HCT116 (cell line): ENCODE measurements around the gene FLRT1. TPM values are rescaled to one million over a fixed set of nuclear protein-coding genes. Genes with fewer than 3 reads are reported as not detected.

Experiments
- ATAC-seq: fragments of 200-7000 bp; cut with Tn5 transposase; 2 replicates; pipeline ENCODE4 v1.9.1; 2020; ENCODE audit warnings: mild to moderate bottlenecking, moderate library complexity
- BruUV-seq: library from RNA; stranded (reverse); fragments of 400-500 nt; replicated peaks from 2 replicates; lab custom pipeline; 2021; lab: Mats Ljungman, UMichigan
- CTCF ChIA-PET: fragments of 300-600 bp; sonication (Branson Sonifier 250); formaldehyde crosslinking; loops from one replicate; lab custom pipeline; 2021; ENCODE audit warnings: antibody characterized with exemption; lab: Charles Lee
- POLR2A ChIA-PET: fragments of 300-600, 350-600 bp; sonication (Branson Sonifier 250); formaldehyde crosslinking; loops from one replicate; lab custom pipeline; 2021; ENCODE audit warnings: antibody characterized with exemption; lab: Charles Lee
- RAD21 ChIA-PET, 2 experiments: fragments of 300-600 bp; sonication (Branson Sonifier 250); formaldehyde crosslinking; loops; one replicate each; lab custom pipeline; 2023; ENCODE audit warnings: low total read pairs in 2 of 2; ENCODE audit not compliant: uncharacterized antibody in 2 of 2, unreplicated experiment in 2 of 2, low non-redundant PET in 1 of 2; lab: Charles Lee
- DNase-seq: peaks from one replicate; pipeline ENCODE4 v3.0.0-alpha.2; 2010; ENCODE audit warnings: low read depth, low spot score
- H2AFZ ChIP-seq: fragments of 200-600 bp; shearing (Covaris generic), sonication (generic); 2 replicates; pipeline ENCODE4 v1.6.1; 2017; ENCODE audit warnings: low read depth, mixed run types, mixed read lengths, antibody characterized with exemption, low read length; ENCODE audit not compliant: poor library complexity, severe bottlenecking
- H3K27ac ChIP-seq: 2 replicates; pipeline ENCODE4 v1.5.1; 2012; ENCODE audit warnings: low read depth, low read length
- H3K27me3 ChIP-seq: fragments of 200-600 bp; sonication (generic); 2 replicates; pipeline ENCODE4 v1.6.1; 2016; ENCODE audit warnings: mixed run types, low read length, mixed read lengths; ENCODE audit not compliant: insufficient read depth
- H3K36me3 ChIP-seq, 2 experiments: fragments of 200-500 bp in 1 of 2; fragments of 200-600 bp in 1 of 2; sonication (Bioruptor generic) in 1 of 2; sonication (generic) in 1 of 2; 2 replicates each; pipeline versions ENCODE4 v1.5.1 to v1.6.1; 2014 to 2016; ENCODE audit warnings: low read length in 2 of 2, inconsistent platforms in 1 of 2, mixed read lengths in 1 of 2, mixed run types in 1 of 2; ENCODE audit not compliant: insufficient read depth in 2 of 2, control insufficient read depth in 1 of 2
- H3K4me1 ChIP-seq, 2 experiments: fragments of 200-600 bp in 1 of 2; sonication (generic) in 1 of 2; 2 replicates each; pipeline versions ENCODE4 v1.5.1 to v1.6.1; 2012 to 2017; ENCODE audit warnings: low read length in 2 of 2, inconsistent platforms in 1 of 2, mild to moderate bottlenecking in 1 of 2, mixed read lengths in 1 of 2, mixed run types in 1 of 2, moderate library complexity in 1 of 2; ENCODE audit not compliant: insufficient read depth in 2 of 2, control insufficient read depth in 1 of 2
- H3K4me2 ChIP-seq: fragments of 200-600 bp; sonication (generic); 2 replicates; pipeline ENCODE4 v1.6.1; 2017; ENCODE audit warnings: mixed run types, low read length, mixed read lengths
- H3K4me3 ChIP-seq, 2 experiments: fragments of 200-600 bp in 1 of 2; sonication (generic) in 1 of 2; replicated peaks in 1 of 2; 2 replicates each; pipeline ENCODE4 v1.5.1; 2011 to 2016; ENCODE audit warnings: low read length in 2 of 2, control low read depth in 1 of 2, low read depth in 1 of 2, mild to moderate bottlenecking in 1 of 2, mixed read lengths in 1 of 2, mixed run types in 1 of 2
- H3K79me2 ChIP-seq: fragments of 200-600 bp; sonication (generic); 2 replicates; pipeline ENCODE4 v1.6.1; 2017; ENCODE audit warnings: mild to moderate bottlenecking, mixed run types, low read length, moderate library complexity, mixed read lengths; ENCODE audit not compliant: insufficient read depth
- H3K9ac ChIP-seq: fragments of 200-600 bp; sonication (generic); 2 replicates; pipeline ENCODE4 v1.6.1; 2016; ENCODE audit warnings: low read length, mixed read lengths
- H3K9me2 ChIP-seq: fragments of 200-600 bp; sonication (generic), shearing (Covaris generic); 2 replicates; pipeline ENCODE4 v1.6.1; 2017; ENCODE audit warnings: mixed run types, mild to moderate bottlenecking, moderate library complexity; ENCODE audit not compliant: insufficient read depth
- H3K9me3 ChIP-seq, 2 experiments: fragments of 200-500 bp in 1 of 2; fragments of 200-600 bp in 1 of 2; sonication (Bioruptor generic) in 1 of 2; sonication (generic) in 1 of 2; 2 replicates each; pipeline ENCODE4 v1.6.1; 2014 to 2017; ENCODE audit warnings: low read length in 2 of 2, mixed read lengths in 2 of 2, inconsistent platforms in 1 of 2, low read depth in 1 of 2, mild to moderate bottlenecking in 1 of 2, mixed run types in 1 of 2, moderate library complexity in 1 of 2; ENCODE audit not compliant: control insufficient read depth in 1 of 2, insufficient read depth in 1 of 2
- H4K20me1 ChIP-seq: fragments of 200-600 bp; sonication (generic), shearing (Covaris generic); 2 replicates; pipeline ENCODE4 v1.6.1; 2017; ENCODE audit warnings: mixed run types, mild to moderate bottlenecking, moderate library complexity; ENCODE audit not compliant: insufficient read depth
- EZH2phosphoT487 ChIP-seq: fragments of 200-600 bp; IDR thresholded peaks from 2 replicates; pipeline ENCODE4 v1.6.1; 2018; ENCODE audit warnings: antibody characterized with exemption, borderline replicate concordance
- SRF ChIP-seq: IDR thresholded peaks from 2 replicates; pipeline ENCODE4 v1.6.1; 2012; ENCODE audit warnings: low read depth
- intact Hi-C: fragments of 100-400 bp; cut with micrococcal nuclease; formaldehyde crosslinking; loops from 2 replicates; pipeline ENCODE4 v1.10.0; 2022
- total RNA-seq: library from RNA; stranded (reverse); gene quantifications from one replicate; pipeline ENCODE4 v1.2.1, GENCODE V29; 2021; ENCODE audit not compliant: unreplicated experiment
- TF ChIP-seq, protein P1 (sequence below): IDR thresholded peaks from 2 replicates; pipeline ENCODE4 v1.6.1; 2012; ENCODE audit warnings: low read depth
- TF ChIP-seq, protein P2 (sequence below), 3 experiments: fragments of 200-600 bp in 1 of 3; sonication (generic) in 1 of 3; IDR thresholded peaks in 2 of 3; conservative IDR thresholded peaks in 1 of 3; 2 replicates each; pipeline ENCODE4 v1.5.1; 2012 to 2017; ENCODE audit warnings: low read depth in 2 of 3, low read length in 2 of 3, antibody characterized with exemption in 1 of 3, borderline replicate concordance in 1 of 3, control low read depth in 1 of 3, mild to moderate bottlenecking in 1 of 3, mixed read lengths in 1 of 3, mixed run types in 1 of 3, moderate library complexity in 1 of 3; ENCODE audit not compliant: insufficient read depth in 1 of 3

The FLRT1 gene
- total RNA-seq, 1 experiment from 2014 or later, result 0.15 TPM

DNA sequence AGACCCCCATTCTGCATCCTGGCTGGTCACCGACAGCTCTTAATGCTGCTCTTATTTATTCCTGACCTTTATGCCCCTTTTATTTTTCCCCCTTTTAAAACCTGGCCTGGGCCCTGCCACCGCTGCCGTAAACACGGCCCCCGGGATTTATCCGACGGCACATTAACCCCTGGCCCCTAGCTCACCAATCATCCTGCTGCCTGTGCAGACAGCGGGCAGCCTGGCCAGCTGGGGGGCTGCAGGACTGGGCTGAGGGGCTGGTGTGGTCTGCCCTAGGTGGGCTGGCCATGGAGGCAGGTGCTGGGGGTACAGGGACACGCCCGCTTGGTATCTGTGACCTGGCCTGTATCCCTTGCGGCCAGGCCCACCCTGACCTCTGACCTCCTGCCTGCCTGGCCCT lies 21.4 kb upstream of the FLRT1 start:
- Histone ChIP-seq H3K27me3 (no peaks in the 10 kb centered on the region), H3K4me3 (no peak overlapping the region), H3K4me2 (no peak overlapping the region), H3K36me3 (no peaks in the 10 kb centered on the region; a peak in 1 of 4 replicates), H3K9me2 (no peaks in the 10 kb centered on the region), H3K27ac (no peak overlapping the region), H3K79me2 (no peaks in the 10 kb centered on the region), H3K9ac (no peak overlapping the region)
- CTCF ChIA-PET, result no interaction called here
- DNase-seq, result no peak
- no TSS peak for BruUV-seq
- RAD21 ChIA-PET, result no interaction called here
- no peak for TF ChIP-seq SRF
- TF ChIP-seq, protein P1, sequence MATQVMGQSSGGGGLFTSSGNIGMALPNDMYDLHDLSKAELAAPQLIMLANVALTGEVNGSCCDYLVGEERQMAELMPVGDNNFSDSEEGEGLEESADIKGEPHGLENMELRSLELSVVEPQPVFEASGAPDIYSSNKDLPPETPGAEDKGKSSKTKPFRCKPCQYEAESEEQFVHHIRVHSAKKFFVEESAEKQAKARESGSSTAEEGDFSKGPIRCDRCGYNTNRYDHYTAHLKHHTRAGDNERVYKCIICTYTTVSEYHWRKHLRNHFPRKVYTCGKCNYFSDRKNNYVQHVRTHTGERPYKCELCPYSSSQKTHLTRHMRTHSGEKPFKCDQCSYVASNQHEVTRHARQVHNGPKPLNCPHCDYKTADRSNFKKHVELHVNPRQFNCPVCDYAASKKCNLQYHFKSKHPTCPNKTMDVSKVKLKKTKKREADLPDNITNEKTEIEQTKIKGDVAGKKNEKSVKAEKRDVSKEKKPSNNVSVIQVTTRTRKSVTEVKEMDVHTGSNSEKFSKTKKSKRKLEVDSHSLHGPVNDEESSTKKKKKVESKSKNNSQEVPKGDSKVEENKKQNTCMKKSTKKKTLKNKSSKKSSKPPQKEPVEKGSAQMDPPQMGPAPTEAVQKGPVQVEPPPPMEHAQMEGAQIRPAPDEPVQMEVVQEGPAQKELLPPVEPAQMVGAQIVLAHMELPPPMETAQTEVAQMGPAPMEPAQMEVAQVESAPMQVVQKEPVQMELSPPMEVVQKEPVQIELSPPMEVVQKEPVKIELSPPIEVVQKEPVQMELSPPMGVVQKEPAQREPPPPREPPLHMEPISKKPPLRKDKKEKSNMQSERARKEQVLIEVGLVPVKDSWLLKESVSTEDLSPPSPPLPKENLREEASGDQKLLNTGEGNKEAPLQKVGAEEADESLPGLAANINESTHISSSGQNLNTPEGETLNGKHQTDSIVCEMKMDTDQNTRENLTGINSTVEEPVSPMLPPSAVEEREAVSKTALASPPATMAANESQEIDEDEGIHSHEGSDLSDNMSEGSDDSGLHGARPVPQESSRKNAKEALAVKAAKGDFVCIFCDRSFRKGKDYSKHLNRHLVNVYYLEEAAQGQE, result no peak
- TF ChIP-seq, protein P2, sequence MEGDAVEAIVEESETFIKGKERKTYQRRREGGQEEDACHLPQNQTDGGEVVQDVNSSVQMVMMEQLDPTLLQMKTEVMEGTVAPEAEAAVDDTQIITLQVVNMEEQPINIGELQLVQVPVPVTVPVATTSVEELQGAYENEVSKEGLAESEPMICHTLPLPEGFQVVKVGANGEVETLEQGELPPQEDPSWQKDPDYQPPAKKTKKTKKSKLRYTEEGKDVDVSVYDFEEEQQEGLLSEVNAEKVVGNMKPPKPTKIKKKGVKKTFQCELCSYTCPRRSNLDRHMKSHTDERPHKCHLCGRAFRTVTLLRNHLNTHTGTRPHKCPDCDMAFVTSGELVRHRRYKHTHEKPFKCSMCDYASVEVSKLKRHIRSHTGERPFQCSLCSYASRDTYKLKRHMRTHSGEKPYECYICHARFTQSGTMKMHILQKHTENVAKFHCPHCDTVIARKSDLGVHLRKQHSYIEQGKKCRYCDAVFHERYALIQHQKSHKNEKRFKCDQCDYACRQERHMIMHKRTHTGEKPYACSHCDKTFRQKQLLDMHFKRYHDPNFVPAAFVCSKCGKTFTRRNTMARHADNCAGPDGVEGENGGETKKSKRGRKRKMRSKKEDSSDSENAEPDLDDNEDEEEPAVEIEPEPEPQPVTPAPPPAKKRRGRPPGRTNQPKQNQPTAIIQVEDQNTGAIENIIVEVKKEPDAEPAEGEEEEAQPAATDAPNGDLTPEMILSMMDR (IDR thresholded peaks at IDR 0.05 in 2 of 3, conservative IDR thresholded peaks at IDR 0.05 in 1 of 3; ENCODE audit: borderline replicate concordance in 1 of 3, insufficient read depth in 1 of 3, low read depth in 2 of 3, low read length in 2 of 3), result no peak
- no peak for TF ChIP-seq EZH2phosphoT487
- TF ChIP-seq, all 23 proteins: peak for 0
- Histone ChIP-seq H3K4me1 (no peaks in the 10 kb centered on the region), H3K9me3 (peaks cover 0 to 9% of the 10 kb centered on the region in 2 experiments; a peak in 1 of 4 replicates), H4K20me1 (no peaks in the 10 kb centered on the region), H2AFZ (no peak overlapping the region)
- POLR2A ChIA-PET, result no interaction called here
- ATAC-seq, result no peak
- intact Hi-C loops, result no loop called here
